HG03045 (cell line): ENCODE measurements around the gene WDR48.

Experiments used
- ATAC-seq: cut with Tn5 transposase; IDR thresholded peaks from one replicate; pipeline ENCODE4 v1.9.1; 2021; ENCODE audit warnings: mild to moderate bottlenecking, moderate library complexity; ENCODE audit not compliant: unreplicated experiment

WDR48 gene

GRCh38 chr3:39118931-39119660, 67.3 kb downstream of the WDR48 start:
- no peak for ATAC-seq

- ATAC-seq, result no peak
Measured at GRCh38 chr3:39121621-39122020, 69.8 kb downstream of the WDR48 start.

GRCh38 chr3:39122813-39123212, 71.0 kb downstream of the WDR48 start:
- no peak for ATAC-seq

- ATAC-seq, result no peak
Measured at GRCh38 chr3:39124876-39125840, 73.3 kb downstream of the WDR48 start.

- no peak for ATAC-seq
Measured at GRCh38 chr3:39125841-39126500, 74.2 kb downstream of the WDR48 start.

- ATAC-seq, result no peak
Measured at GRCh38 chr3:39126532-39127071, 74.8 kb downstream of the WDR48 start.

- ATAC-seq, result no peak
Measured at GRCh38 chr3:39127269-39127907, 75.6 kb downstream of the WDR48 start.

GRCh38 chr3:39127908-39128304, 76.1 kb downstream of the WDR48 start:
- no peak for ATAC-seq

- no peak for ATAC-seq
Measured at GRCh38 chr3:39128951-39129350, 77.1 kb downstream of the WDR48 start.

GRCh38 chr3:39130026-39130425, 78.2 kb downstream of the WDR48 start:
- ATAC-seq, result no peak

GRCh38 chr3:39130693-39131265, 79.0 kb downstream of the WDR48 start:
- ATAC-seq, result no peak

GRCh38 chr3:39132096-39133092, 80.6 kb downstream of the WDR48 start:
- ATAC-seq, result no peak

- no peak for ATAC-seq
Measured at GRCh38 chr3:39133093-39133490, 81.3 kb downstream of the WDR48 start.

GRCh38 chr3:39133822-39134221, 82.0 kb downstream of the WDR48 start:
- ATAC-seq, result no peak

GRCh38 chr3:39134305-39134704, 82.5 kb downstream of the WDR48 start:
- no peak for ATAC-seq

- no peak for ATAC-seq
Measured at GRCh38 chr3:39135170-39135805, 83.5 kb downstream of the WDR48 start.

GRCh38 chr3:39136533-39137434, 85.0 kb downstream of the WDR48 start:
- no peak for ATAC-seq
